GM12864 (cell line): ENCODE data around the gene WWOX.

ENCODE experiments used
- DNase-seq: peaks from one replicate; pipeline ENCODE4 v3.0.0-alpha.2; 2011; ENCODE audit warnings: low read depth
- H3K4me3 ChIP-seq: 2 replicates; pipeline ENCODE4 v1.5.1; 2011; ENCODE audit warnings: mild to moderate bottlenecking, low read depth, low read length, control low read depth
- TF ChIP-seq, protein P1 (sequence below): IDR thresholded peaks from 2 replicates; pipeline ENCODE4 v1.5.1; 2011; ENCODE audit warnings: low read depth, mild to moderate bottlenecking, moderate library complexity, low read length, control low read depth, inconsistent platforms; ENCODE audit errors: missing control alignments

Gene WWOX

DNA sequence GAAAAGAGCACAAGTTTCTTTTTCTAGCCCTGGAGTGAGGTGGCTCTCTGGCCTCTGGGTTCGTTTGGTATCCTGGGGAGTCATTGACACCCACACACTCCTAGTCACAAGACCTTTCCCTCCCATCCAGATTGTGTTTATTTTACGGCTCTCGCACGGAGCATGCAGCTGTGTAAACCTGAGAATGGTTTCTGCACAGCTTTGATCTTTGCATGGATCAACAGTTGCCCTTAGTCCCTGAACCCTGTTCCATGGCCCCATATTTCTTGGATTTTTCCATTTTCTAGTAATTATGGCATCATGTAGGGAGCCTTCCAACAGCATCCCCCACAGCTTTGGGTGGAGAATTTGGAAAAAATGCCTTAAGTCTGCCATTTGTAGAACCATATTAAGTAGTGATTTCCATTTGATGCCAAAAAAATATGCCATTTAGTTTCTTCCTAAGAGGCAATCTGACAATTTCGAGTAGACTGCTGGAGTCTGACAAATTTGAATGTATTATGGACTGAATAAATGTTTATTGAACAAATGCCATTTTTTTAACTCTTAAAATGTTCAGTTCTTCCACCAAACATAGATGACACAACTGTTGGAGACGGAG is 197.7 kb downstream of the WWOX start:
- TF ChIP-seq, protein P1, sequence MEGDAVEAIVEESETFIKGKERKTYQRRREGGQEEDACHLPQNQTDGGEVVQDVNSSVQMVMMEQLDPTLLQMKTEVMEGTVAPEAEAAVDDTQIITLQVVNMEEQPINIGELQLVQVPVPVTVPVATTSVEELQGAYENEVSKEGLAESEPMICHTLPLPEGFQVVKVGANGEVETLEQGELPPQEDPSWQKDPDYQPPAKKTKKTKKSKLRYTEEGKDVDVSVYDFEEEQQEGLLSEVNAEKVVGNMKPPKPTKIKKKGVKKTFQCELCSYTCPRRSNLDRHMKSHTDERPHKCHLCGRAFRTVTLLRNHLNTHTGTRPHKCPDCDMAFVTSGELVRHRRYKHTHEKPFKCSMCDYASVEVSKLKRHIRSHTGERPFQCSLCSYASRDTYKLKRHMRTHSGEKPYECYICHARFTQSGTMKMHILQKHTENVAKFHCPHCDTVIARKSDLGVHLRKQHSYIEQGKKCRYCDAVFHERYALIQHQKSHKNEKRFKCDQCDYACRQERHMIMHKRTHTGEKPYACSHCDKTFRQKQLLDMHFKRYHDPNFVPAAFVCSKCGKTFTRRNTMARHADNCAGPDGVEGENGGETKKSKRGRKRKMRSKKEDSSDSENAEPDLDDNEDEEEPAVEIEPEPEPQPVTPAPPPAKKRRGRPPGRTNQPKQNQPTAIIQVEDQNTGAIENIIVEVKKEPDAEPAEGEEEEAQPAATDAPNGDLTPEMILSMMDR, result no peak
- no peak overlapping the region for H3K4me3 ChIP-seq
- DNase-seq, result no peak

DNA sequence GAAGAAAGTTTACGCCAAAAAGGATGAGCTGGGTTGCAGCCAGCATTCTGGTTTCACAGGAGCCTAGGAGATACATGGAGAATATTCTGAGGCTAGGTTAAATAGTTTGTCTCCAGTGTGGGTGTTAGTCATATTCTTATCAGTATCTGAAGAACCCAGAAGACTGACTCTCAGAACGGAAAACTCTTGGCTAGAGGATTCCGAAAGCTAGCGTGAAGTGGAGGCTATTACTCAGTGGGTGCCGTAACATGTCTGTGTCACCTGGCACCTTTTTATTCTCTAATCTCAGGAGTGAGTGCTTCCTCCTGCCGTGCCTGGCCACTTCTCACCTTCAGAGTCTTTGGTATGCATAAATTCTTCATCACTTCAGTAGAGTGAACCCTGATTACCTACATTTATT is 199.5 kb downstream of the WWOX start:
- TF ChIP-seq, protein P1, result no peak
- no peak overlapping the region for H3K4me3 ChIP-seq
- DNase-seq, result no peak

DNA sequence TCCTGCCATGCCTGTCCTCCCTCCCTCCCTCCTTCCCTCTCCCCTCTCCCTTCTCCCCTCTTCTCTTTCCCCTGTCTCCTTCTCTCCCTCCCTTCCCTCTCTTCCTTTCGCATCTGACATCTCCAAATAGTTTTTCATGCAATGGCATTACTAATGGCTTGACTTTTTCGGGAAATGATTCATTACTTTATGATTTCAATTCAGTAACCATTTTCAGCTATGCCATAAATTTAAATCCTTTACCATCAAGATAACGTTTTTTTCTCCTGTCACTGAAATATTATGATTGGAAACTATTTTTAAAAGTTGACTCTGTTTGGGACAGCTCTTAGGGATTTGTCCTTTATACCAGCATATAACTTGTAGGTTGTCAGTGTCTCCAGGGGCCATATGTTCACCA is 201.0 kb downstream of the WWOX start:
- DNase-seq, result no peak
- TF ChIP-seq, protein P1, result no peak
- H3K4me3 ChIP-seq, result no peak overlapping the region

DNA sequence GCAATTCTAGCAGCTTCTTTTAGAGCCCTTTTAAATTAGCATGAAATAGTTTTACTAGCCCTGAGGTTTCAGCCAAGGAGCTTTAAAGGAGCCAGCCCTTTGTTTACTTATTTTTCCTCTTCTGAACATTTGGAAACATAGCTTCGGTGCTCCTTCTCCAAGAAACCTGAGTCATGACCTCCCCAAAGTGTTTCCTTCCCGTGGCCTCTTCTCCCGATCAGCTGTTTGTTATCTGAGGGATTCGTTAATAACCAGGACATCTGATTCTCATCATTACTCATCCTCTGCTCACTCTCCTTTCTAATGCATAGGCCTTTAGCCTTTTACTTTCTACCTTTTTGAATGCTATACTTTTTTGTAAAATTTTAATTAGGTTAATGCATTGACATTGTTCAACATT is 204.5 kb downstream of the WWOX start:
- no peak overlapping the region for H3K4me3 ChIP-seq
- TF ChIP-seq, protein P1, result no peak
- DNase-seq, result no peak

DNA sequence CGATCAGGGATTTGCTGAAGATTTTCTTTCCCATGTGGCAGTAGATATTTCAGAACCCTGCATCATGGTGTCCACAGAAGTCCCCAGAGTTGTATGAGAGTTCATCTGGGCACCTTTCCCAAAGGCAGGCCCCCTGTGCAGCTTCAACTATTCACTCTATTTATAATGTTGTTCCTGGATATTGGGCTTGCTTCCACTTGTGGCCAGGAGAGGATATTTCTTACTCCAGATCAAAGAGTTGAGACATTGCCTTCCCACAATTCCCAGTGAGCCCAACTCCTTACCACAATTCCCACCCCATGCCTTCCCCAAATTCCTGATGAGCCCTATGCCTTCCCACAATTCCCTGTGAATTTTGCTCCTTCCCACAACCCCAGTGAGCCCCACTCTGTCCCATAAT is 206.9 kb downstream of the WWOX start:
- no peak for DNase-seq
- TF ChIP-seq, protein P1, result no peak
- no peak overlapping the region for H3K4me3 ChIP-seq

DNA sequence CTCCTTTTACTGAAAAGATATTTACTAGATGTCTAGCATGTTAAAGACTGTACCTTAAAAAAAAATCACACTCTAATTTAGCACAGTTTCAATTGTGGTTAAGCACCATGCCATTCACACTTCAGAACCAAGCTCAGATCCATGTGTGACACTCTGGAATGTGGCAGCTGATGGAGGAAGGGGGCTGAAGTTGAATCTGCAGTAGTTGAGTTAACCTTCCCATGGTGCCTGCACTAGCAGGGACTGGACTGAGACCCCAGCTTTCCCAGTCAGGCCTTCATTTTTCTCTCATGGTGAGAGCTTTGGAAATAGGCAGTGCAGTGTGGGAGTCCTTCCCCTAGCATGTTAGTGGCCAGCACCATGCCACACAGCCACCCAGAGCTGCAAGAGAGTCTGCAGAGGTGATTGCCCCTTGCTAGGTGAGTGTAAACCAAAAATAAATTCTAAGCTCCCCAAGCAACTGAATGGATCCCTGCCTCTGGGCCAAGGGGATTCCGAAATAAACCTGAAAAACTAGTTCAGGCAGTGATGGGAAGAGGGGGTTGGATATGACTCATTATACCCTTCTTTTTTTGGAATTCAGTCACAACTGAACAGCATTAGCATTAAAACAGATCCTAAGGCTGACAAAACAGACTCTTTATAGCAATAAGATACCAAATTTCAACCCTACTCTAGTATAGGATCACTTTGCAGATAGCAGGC is 208.5 kb downstream of the WWOX start:
- H3K4me3 ChIP-seq, result no peak overlapping the region
- no peak for DNase-seq
- TF ChIP-seq, protein P1, result no peak

DNA sequence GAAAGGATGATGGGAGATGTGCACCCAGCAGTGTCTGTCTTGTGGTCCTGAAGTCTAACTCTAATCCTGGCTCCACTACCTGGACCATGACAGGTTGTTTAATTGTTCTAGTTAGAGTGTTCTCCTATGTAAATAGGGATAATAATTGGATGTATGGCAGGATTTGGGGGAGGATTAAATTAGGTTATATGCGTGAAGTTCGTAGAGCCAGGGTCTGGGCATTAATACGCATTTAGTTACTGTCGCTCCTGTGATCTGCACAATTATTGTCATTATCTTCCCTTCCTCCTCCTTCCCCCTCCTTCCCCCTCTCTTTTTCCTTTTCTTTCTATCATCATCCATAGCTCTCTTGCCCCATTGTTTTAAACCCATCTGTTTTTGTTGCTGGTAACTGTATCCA is 210.3 kb downstream of the WWOX start:
- no peak for DNase-seq
- H3K4me3 ChIP-seq, result no peak overlapping the region
- TF ChIP-seq, protein P1, result no peak
